ENCODE data around the gene ACAA2. TPM values are rescaled to one million over a fixed set of nuclear protein-coding genes. Genes with fewer than 3 reads are reported as not detected.

Gene ACAA2
- total and polyA plus RNA-seq, 10 of the 15 experiments (the other 5 are each of a cell fraction or from before 2014, with no cell fraction given), result 43.1 to 134 (median 64.6) TPM

GRCh38 chr18:49743117-49743567 lies 70.2 kb downstream of the ACAA2 start:
- Histone ChIP-seq H3K79me2 (ENCODE audit: control insufficient read depth, insufficient read depth, low read length) (no peaks in the 10 kb centered on the region), H3K4me3 (no peak overlapping the region), H3K9me3 (replicated peaks; ENCODE audit: control insufficient read depth, insufficient read depth, low read length) (no peaks in the 10 kb centered on the region), H3K36me3 (ENCODE audit: control insufficient read depth in 2 of 2, insufficient read depth in 2 of 2, low read length in 1 of 2) (no peaks in the 10 kb centered on the region), H3K27me3 (replicated peaks in 1 of 2; ENCODE audit: control insufficient read depth in 2 of 2, insufficient read depth in 2 of 2, low read length in 1 of 2) (peaks cover 3 to 4% of the 10 kb centered on the region in 2 experiments; a peak in 2 of 4 replicates), H2AFZ (ENCODE audit: control insufficient read depth, low read depth, low read length) (no peak overlapping the region), H4K20me1 (ENCODE audit: control insufficient read depth, insufficient read depth) (no peaks in the 10 kb centered on the region), H3K27ac (ENCODE audit: control insufficient read depth, insufficient read depth) (no peak overlapping the region), H3K9ac (ENCODE audit: control insufficient read depth, insufficient read depth, low read length) (no peak overlapping the region), H3K4me2 (ENCODE audit: control insufficient read depth, insufficient read depth) (no peak overlapping the region), H3K4me1 (ENCODE audit: control insufficient read depth, insufficient read depth, low read length) (no peaks in the 10 kb centered on the region)
- no peak for DNase-seq (ENCODE audit: low read depth, low spot score)
- CTCF ChIA-PET, result no interaction called here
- in situ Hi-C loops (cut with MboI), result no loop called here
- RAD21 ChIA-PET (ENCODE audit: unreplicated experiment), result no interaction called here
- no peak for FAIRE-seq
- POLR2A ChIA-PET, result no interaction called here
- TF ChIP-seq CBX3 (IDR thresholded peaks at IDR 0.05; ENCODE audit: borderline replicate concordance, low read depth) (no peak), CTCF (IDR thresholded peaks at IDR 0.05 in 2 of 3, conservative IDR thresholded peaks at IDR 0.05 in 1 of 3; ENCODE audit: control insufficient read depth in 2 of 3, extremely low read depth in 1 of 3, insufficient read depth in 1 of 3, low read depth in 3 of 3, low read length in 3 of 3) (no peak), NFIC (IDR thresholded peaks at IDR 0.05; ENCODE audit: low read depth, low read length) (no peak), CREM (IDR thresholded peaks at IDR 0.05; ENCODE audit: low read depth) (no peak), NFYA (IDR thresholded peaks at IDR 0.05; ENCODE audit: borderline replicate concordance, low read depth, low read length) (no peak)
- no peak for ATAC-seq
- 18% methylated on average over 5 of the region's 5 CpGs for WGBS (ENCODE audit: insufficient coverage, insufficient replicate concordance, low lambda C conversion rate, missing lambda C conversion rate)
- SMC1A ChIA-PET (ENCODE audit: uncharacterized antibody, unreplicated experiment), result no interaction called here
- BruUV-seq (replicated peaks), result no TSS peak
- intact Hi-C loops (cut with micrococcal nuclease; ENCODE audit: unreplicated experiment), result no loop called here
